ENCODE measurements around the gene ABAT. TPM values are rescaled to one million over a fixed set of nuclear protein-coding genes. Genes with fewer than 3 reads are reported as not detected.

The ABAT gene
- total RNA-seq, 2 experiments from 2014 or later, result 5.4 to 6.0 TPM

DNA sequence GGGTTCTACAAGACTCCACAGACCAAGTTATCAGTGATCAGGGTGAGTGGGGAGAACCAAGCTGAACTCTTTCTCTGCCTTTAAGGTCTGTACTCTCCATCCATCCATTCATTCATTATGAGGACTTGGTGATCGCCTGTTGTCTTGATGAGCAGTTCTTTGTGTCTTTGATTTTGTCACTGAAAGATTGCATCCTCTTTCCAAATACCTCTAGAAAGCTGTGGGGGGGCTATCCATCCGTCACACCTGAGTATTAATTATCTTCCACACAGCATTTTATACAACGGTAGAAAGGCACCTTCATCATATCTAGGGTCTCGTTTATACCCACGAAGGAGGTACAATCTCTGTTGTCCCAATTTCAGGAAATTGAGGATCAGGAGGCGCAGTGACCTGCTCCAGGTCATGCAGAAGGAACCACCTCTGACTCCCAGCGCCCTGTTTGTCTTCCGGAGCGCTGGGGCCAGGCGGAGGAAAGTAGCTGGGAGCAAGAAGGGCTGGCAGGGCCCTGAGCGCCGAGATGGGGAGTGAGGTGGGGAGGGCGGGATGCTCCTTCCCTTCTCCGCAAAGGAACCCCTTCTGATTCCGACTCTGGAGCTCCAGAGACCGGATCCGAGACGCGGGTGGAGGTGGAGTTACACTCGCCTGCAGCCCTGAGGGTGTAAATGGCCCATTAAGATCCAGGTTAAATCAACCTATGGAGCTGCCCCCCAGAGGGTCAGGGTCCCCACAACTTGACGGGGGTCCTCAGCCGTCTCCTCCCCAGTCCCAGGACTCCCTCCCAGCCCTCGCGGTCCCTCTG, 605 bp upstream of the ABAT start:
- ATAC-seq (peak; percentile 22), DNase-seq (no peak)
- Mint-ChIP-seq H3K27me3 (no peaks in the 10 kb centered on the region), H3K27ac (no peak overlapping the region), H3K36me3 (ENCODE audit: low read depth) (no peaks in the 10 kb centered on the region), H3K9me3 (ENCODE audit: low read depth) (no peaks in the 10 kb centered on the region), H3K4me1 (peaks cover 18% of the 10 kb centered on the region), H3K4me3 (peak overlapping the region; percentile 83)
- POLR2A ChIA-PET, result no interaction called here
- intact Hi-C loops (cut with DNase I, micrococcal nuclease), result loop anchor here (1.0 to 10.0 kb wide), 5 partner anchors 53 to 461 kb away; partner anchors contain the start of genes PMM2 (in 2 of the 2), TMEM186 (in 2 of the 2), CARHSP1 (in 1 of the 2) and METTL22 (in 1 of the 2)
- CTCF ChIA-PET, result interaction anchor here (0.5 to 1.2 kb wide), 2 partner anchors 13 to 206 kb away, joined by 3 read pairs; no protein-coding TSS in a partner anchor

DNA sequence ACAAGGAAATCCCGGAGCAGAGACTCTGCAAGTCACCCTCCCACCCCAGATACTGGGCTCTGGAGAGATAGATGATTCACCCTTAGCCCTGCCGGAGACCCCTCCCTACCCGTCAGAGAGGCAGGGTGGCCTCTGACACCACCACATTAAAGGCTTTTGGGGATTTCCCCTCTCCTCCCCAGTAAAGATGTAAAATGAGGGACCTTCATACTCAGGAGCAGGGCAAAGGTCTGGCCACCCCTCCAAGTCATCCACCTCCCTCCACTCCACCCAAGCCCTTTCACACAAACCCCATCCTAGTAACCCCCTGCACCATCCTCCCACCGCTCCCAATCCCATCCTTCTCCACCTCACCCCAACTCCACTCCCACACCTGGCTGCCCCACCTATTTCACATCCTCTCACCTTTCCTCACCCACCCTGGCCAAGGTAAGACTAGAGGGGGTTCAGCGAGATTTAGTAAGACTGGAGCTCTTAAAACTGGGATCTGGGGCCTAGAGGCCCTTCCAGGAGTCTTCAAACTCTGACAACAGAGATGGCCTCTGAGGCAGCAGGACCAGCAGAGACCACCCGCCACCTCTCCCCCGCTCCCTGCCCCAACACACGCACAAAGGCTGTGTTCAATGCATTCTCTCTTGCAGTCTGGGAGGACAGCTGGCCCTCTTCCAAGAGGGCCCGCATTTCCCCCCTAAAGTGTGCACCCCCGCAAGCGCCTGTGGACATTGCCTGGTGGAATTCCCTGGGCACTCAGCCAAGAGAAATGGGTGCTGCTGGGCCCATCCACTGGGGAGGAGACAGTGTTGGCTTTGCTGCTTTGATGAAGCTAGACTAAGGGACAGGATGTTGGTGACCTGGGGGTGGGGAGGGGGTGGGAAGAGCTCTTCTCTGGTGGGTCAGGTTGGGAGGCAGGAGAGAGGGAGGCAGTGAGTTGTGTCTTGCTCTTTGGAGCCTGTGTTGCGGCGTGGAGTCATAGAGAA, 1.1 kb downstream of the ABAT start:
- H3K27ac Mint-ChIP-seq, result peak overlapping the region; percentile 92
- peak overlapping the region; percentile 83 for H3K4me3 Mint-ChIP-seq
- CTCF ChIA-PET, result no interaction called here
- H3K4me1 Mint-ChIP-seq, result peaks cover 18% of the 10 kb centered on the region
- H3K9me3 Mint-ChIP-seq (ENCODE audit: low read depth), result peaks cover 5% of the 10 kb centered on the region
- no peaks in the 10 kb centered on the region for H3K27me3 Mint-ChIP-seq
- intact Hi-C loops (cut with DNase I, micrococcal nuclease), result loop anchor here in 1 of 2 experiments (2.0 to 10.0 kb wide), 2 partner anchors 289 to 459 kb away; no protein-coding TSS in a partner anchor
- peak; percentile 71 for DNase-seq
- POLR2A ChIA-PET, result interaction anchor here (0.6 kb wide), 1 partner anchor 195 kb away, joined by 3 read pairs; no protein-coding TSS in a partner anchor
- ATAC-seq, result peak; percentile 75
- H3K36me3 Mint-ChIP-seq (ENCODE audit: low read depth), result peaks cover 9% of the 10 kb centered on the region

DNA sequence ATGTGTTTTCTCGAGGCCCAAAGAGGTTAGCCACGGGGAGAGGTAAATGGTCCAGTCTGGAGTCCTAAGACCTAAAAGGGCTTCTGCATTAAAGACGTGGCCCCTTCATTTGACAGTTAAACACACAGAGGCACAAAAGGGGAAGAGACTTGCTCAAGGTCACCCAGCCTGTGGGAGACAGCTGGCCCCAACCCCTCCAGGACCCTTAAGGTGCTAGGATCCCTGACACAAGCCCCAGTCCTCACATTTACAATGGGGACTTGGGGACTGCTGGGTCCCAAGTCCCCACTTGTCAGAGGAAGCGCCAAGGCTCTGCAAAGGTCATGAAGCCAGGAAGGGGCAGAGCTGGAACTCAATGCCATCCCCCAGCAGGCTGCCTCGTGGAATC, 1.7 kb downstream of the ABAT start:
- no peak overlapping the region for H3K4me3 Mint-ChIP-seq
- intact Hi-C loops (cut with DNase I, micrococcal nuclease), result loop anchor here in 1 of 2 experiments (10.0 kb wide), 1 partner anchor 459 kb away; no protein-coding TSS in a partner anchor
- CTCF ChIA-PET, result no interaction called here

DNA sequence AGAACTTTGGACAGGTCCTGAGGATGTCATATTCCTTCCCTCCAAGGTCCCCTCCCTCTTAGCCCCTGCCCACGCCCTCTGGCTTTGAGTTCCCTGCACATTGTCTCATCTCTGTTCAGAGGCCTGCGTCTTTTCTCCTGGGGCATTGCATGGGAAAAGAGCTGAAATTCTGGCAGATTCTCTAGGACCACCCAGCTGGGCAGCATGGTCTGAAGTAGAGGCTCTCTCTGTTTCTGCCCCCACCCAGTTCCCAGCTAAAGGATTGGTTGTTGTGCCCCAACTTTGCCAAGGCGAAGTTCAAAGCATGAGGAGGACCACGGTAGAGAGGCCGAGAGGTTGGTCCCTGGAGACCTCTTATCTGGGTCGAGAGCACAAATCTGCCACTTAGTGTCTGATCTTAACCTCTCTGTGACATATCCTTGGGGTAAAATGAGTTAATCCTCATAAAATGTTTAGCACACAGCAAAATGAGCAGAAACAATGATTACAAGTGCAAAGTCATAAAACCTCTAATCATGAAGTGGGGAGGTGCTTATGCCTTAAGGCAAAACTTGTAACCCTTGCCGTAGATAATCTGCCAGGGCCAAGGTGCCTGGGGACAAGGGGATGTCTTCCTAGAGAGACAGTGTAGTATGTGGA, 2.4 kb downstream of the ABAT start:
- Mint-ChIP-seq H3K9me3 (ENCODE audit: low read depth) (peaks cover 5% of the 10 kb centered on the region), H3K36me3 (ENCODE audit: low read depth) (peaks cover 9% of the 10 kb centered on the region), H3K4me1 (peaks cover 18% of the 10 kb centered on the region), H3K4me3 (no peak overlapping the region), H3K27ac (no peak overlapping the region), H3K27me3 (no peaks in the 10 kb centered on the region)
- DNase-seq, result no peak
- ChIA-PET POLR2A (no interaction called here), CTCF (interaction anchor here (0.6 kb wide), 1 partner anchor 23 kb away, joined by 3 read pairs; no protein-coding TSS in a partner anchor)
- intact Hi-C loops (cut with DNase I, micrococcal nuclease), result loop anchor here in 1 of 2 experiments (10.0 kb wide), 1 partner anchor 458 kb away; no protein-coding TSS in a partner anchor
- ATAC-seq, result no peak

More for the DNA sequence above, 1.7 kb downstream of the ABAT start:
- no peak for ATAC-seq
- peaks cover 18% of the 10 kb centered on the region for H3K4me1 Mint-ChIP-seq
- H3K27ac Mint-ChIP-seq, result no peak overlapping the region
- peaks cover 9% of the 10 kb centered on the region for H3K36me3 Mint-ChIP-seq (ENCODE audit: low read depth)
- DNase-seq, result no peak
- POLR2A ChIA-PET, result no interaction called here
- peaks cover 5% of the 10 kb centered on the region for H3K9me3 Mint-ChIP-seq (ENCODE audit: low read depth)
- H3K27me3 Mint-ChIP-seq, result no peaks in the 10 kb centered on the region

DNA sequence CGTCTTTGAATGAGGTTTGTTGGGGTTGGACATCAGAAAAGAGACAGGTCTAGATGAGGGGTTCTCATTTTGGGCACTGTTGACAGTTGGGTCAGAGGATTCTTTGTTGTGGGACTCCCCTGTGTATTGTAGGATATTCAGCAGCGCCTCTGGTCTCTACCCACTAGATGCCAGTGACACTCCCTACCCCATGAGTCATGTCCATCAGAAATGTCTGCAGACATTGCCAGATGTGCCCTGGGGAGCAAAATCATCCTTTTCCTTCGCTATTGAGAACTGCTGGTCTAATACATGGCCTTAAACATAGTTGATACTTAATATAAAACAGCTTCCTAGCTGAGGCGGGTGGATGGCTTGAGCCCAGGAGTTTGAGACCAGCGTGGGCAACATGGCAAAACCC, 3.1 kb downstream of the ABAT start:
- CTCF ChIA-PET, result no interaction called here
- peaks cover 18% of the 10 kb centered on the region for H3K4me1 Mint-ChIP-seq
- DNase-seq (no peak), ATAC-seq (no peak)
- intact Hi-C loops (cut with DNase I, micrococcal nuclease), result loop anchor here in 1 of 2 experiments (10.0 kb wide), 1 partner anchor 457 kb away; no protein-coding TSS in a partner anchor
- H3K36me3 Mint-ChIP-seq (ENCODE audit: low read depth), result peaks cover 9% of the 10 kb centered on the region
- no peaks in the 10 kb centered on the region for H3K27me3 Mint-ChIP-seq
- POLR2A ChIA-PET, result no interaction called here
- H3K4me3 Mint-ChIP-seq, result no peak overlapping the region
- no peak overlapping the region for H3K27ac Mint-ChIP-seq
- H3K9me3 Mint-ChIP-seq (ENCODE audit: low read depth), result peaks cover 5% of the 10 kb centered on the region

DNA sequence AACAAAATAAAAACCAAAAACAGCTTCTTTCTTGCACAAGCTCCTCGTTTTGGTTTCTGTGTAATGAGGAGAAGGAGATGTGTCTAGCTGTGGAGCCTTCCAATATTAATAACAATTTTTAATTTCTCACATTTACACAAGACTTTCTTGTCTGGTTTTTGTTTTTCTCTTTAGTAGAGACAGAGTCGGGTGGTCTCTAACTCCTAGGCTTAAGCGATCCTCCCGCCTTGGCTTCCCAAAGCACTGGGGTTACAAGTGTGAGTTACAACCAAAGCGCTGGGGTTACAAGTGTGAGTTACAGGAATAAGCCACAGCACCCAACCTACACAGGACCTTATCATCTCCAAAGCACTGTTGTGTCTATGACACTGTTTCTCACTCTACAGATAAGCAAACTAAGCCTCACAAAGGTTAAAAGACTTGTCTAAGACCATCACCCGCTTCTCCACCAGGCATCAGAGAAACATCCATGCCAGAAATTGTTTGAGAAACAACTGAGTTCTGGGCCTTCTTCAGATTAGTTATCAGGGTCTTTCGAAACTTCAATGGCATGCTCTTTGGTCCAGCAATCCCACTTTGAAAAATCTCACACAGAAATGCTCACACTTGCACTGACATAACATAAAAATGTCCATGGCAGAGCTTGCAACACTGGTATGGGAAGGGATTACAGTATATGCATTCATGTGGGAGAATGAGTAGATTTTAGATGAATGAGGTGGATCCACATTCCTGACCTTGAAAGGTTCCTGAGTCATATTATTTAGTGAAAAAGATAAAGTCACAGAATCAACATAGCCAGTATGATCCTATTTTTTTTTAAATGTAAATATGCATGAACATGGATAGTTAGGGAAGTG, 3.9 kb downstream of the ABAT start:
- CTCF ChIA-PET, result interaction anchor here (0.6 kb wide), 1 partner anchor 509 kb away, joined by 4 read pairs; no protein-coding TSS in a partner anchor
- POLR2A ChIA-PET, result no interaction called here
- ATAC-seq, result no peak

DNA sequence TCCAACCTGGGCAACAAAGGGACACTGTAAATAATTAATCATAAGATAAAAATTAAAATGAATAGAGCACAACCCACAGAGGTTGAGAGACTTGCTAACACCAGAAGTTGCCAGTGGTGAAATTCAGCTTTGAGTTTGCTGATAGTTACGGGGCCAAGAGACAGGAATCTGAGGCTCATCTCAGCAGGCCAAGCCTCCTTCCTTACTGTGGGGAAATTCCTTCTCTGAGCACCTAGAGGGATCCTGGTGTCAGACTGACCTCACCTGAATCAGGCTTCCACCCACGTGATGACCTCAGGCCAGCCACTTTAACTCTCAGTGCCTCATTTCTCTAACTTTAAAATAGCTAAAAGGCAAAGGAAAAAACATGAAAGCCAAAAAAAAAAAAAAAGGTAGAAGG, 4.7 kb downstream of the ABAT start:
- Mint-ChIP-seq H3K27ac (no peak overlapping the region), H3K4me3 (no peak overlapping the region), H3K36me3 (ENCODE audit: low read depth) (peaks cover 9% of the 10 kb centered on the region), H3K4me1 (peaks cover 13% of the 10 kb centered on the region), H3K9me3 (ENCODE audit: low read depth) (peaks cover 5% of the 10 kb centered on the region), H3K27me3 (no peaks in the 10 kb centered on the region)
- ChIA-PET POLR2A (no interaction called here), CTCF (interaction anchor here (0.6 kb wide), 1 partner anchor 508 kb away, joined by 4 read pairs; no protein-coding TSS in a partner anchor)
- intact Hi-C loops (cut with DNase I, micrococcal nuclease), result loop anchor here in 1 of 2 experiments (10.0 kb wide), 1 partner anchor 456 kb away; no protein-coding TSS in a partner anchor
- ATAC-seq (no peak), DNase-seq (no peak)

More for the DNA sequence above, 3.9 kb downstream of the ABAT start:
- Mint-ChIP-seq H3K27ac (no peak overlapping the region), H3K27me3 (no peaks in the 10 kb centered on the region), H3K4me1 (peaks cover 18% of the 10 kb centered on the region), H3K9me3 (ENCODE audit: low read depth) (peaks cover 5% of the 10 kb centered on the region), H3K4me3 (no peak overlapping the region), H3K36me3 (ENCODE audit: low read depth) (peaks cover 9% of the 10 kb centered on the region)
- DNase-seq, result no peak
- intact Hi-C loops (cut with DNase I, micrococcal nuclease), result loop anchor here in 1 of 2 experiments (10.0 kb wide), 1 partner anchor 457 kb away; no protein-coding TSS in a partner anchor

DNA sequence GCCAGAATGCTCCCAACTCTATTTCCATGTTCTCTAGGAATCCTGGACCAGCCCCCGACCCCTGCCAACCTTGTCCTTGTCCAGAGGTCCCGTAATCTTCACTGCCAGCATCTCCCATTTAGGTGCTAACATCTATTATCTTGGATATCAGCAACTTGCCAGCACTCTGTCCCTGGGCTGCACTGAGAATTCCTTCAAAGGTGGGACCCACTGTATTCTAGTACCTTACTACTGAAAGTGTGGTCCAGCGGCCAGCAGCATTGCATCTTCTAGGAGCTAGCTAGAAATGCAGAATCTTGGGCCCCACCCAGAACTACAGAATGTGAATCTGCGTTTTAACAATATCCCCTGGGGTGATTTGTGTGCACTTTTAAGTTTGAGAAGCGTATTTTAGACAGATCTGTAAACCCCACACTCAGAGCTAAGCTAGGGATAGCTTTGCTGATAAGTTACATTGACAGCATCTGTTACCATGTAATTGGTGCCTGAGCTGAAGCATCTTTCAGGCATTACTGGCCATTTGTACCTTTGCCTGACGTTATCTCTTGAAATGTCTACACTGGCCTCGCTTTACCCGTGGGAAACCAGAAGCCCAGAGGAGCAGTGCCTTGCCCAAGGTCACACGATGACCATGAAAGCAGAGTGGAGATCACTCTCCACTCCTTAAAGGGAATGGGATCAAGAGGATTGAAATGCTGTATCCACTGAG, 8.3 kb downstream of the ABAT start:
- peaks cover 5% of the 10 kb centered on the region for H3K9me3 Mint-ChIP-seq (ENCODE audit: low read depth)
- H3K4me1 Mint-ChIP-seq, result no peaks in the 10 kb centered on the region
- CTCF ChIA-PET, result interaction anchor here (0.6 kb wide), 1 partner anchor 23 kb away, joined by 3 read pairs; no protein-coding TSS in a partner anchor
- H3K36me3 Mint-ChIP-seq (ENCODE audit: low read depth), result peaks cover 12% of the 10 kb centered on the region
- intact Hi-C loops (cut with DNase I, micrococcal nuclease), result no loop called here
- ATAC-seq (no peak), DNase-seq (no peak)
- no peak overlapping the region for H3K27ac Mint-ChIP-seq
- POLR2A ChIA-PET, result no interaction called here
- no peaks in the 10 kb centered on the region for H3K27me3 Mint-ChIP-seq
- H3K4me3 Mint-ChIP-seq, result no peak overlapping the region

DNA sequence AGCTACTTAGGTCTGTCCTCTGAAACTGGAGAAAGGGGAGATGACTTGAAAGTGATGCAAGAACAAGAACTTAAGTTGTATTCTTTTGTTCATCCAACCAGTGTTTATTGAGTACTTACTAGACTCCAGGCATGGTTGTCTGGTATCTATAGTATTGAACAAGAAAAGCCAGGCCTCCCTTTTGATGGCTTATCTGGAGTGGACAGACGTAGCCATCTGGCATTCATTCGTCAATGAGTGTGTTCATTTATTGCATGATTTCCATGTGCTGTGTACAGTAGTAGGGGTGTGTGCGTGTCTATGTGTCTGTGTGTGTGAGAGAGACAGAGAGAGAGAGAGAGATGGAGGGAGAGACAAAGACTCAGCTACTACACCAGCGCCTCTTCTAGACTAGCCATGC, 9.2 kb downstream of the ABAT start:
- Mint-ChIP-seq H3K27me3 (no peaks in the 10 kb centered on the region), H3K4me1 (no peaks in the 10 kb centered on the region), H3K27ac (no peak overlapping the region), H3K4me3 (no peak overlapping the region), H3K36me3 (ENCODE audit: low read depth) (peaks cover 14% of the 10 kb centered on the region), H3K9me3 (ENCODE audit: low read depth) (peaks cover 5% of the 10 kb centered on the region)
- ChIA-PET POLR2A (no interaction called here), CTCF (interaction anchor here (0.6 kb wide), 1 partner anchor 820 kb away, joined by 4 read pairs; no protein-coding TSS in a partner anchor)
- intact Hi-C loops (cut with DNase I, micrococcal nuclease), result no loop called here
- no peak for ATAC-seq
- no peak for DNase-seq

DNA sequence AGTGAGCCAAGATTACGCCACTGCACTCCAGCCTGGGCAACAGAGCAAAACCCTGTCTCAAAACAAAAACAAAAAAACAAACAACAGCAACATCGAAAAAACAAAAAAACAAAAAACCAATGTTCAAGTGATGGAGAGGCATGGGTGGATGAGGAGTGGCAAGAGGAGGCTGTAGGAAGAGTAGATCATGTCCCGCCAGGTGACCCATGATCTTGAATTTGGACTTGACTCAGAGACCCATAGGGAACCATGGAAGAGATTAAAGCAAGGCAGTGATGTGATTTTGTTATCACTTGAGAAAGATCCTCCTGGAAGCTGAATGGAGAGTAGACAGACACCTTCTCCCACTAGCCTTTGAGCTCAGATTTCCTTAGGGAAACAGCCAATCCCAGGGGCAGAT, 11.2 kb downstream of the ABAT start:
- Mint-ChIP-seq H3K36me3 (ENCODE audit: low read depth) (peaks cover 21% of the 10 kb centered on the region), H3K27ac (no peak overlapping the region), H3K4me1 (no peaks in the 10 kb centered on the region), H3K9me3 (ENCODE audit: low read depth) (peaks cover 12% of the 10 kb centered on the region), H3K4me3 (no peak overlapping the region), H3K27me3 (no peaks in the 10 kb centered on the region)
- ChIA-PET POLR2A (no interaction called here), CTCF (no interaction called here)
- intact Hi-C loops (cut with DNase I, micrococcal nuclease), result no loop called here
- no peak for ATAC-seq
- no peak for DNase-seq
